PFSK-1 (cell line): Measurements from ENCODE around the gene EPHA7.

ENCODE experiments used
- FOXP2 ChIP-seq: optimal IDR thresholded peaks from 2 replicates; pipeline ENCODE3; 2011; ENCODE audit warnings: borderline replicate concordance, control low read depth, inconsistent platforms; ENCODE audit not compliant: insufficient read depth; ENCODE audit errors: extremely low read length, extremely low read depth
- POLR2AphosphoS5 ChIP-seq: IDR thresholded peaks from 2 replicates; pipeline ENCODE4 v1.6.1; 2012; ENCODE audit warnings: low read depth, mild to moderate bottlenecking, control low read depth, low read length, moderate library complexity
- SIN3A ChIP-seq: IDR thresholded peaks from 2 replicates; pipeline ENCODE4 v1.6.1; 2012; ENCODE audit warnings: mild to moderate bottlenecking, low read length, moderate library complexity, borderline replicate concordance; ENCODE audit not compliant: insufficient read depth
- TAF1 ChIP-seq: IDR thresholded peaks from 2 replicates; pipeline ENCODE4 v1.6.1; 2012; ENCODE audit warnings: low read length, control low read depth, borderline replicate concordance; ENCODE audit not compliant: insufficient read depth
- TF ChIP-seq, protein P1 (sequence below), 2 experiments: IDR thresholded peaks; 2 replicates each; pipeline versions ENCODE4 v1.6.1 to v1.8.0; 2011 to 2012; ENCODE audit warnings: low read depth in 2 of 2, low read length in 2 of 2, control low read depth in 1 of 2, inconsistent platforms in 1 of 2, mild to moderate bottlenecking in 1 of 2, moderate library complexity in 1 of 2; ENCODE audit not compliant: insufficient read depth in 1 of 2

DNA sequence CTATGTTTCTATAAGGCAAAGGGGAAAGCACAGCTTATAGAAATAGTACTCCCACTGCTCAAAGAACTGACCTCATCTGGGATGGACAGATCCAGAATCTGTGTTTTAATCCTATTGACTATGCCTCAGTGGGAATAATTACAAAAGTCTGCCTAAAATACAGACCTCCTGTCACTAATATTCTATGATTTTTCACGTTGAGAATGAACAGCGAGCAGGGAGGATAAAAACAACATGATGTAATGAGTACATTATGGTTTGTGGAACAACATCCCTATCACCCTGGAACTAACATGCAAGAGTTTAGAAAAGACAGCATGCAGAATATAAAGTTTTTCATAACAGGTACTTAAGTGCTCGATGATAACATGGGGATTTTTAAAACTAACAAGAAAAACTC lies 53.9 kb downstream of the EPHA7 start:
- TF ChIP-seq, protein P1, sequence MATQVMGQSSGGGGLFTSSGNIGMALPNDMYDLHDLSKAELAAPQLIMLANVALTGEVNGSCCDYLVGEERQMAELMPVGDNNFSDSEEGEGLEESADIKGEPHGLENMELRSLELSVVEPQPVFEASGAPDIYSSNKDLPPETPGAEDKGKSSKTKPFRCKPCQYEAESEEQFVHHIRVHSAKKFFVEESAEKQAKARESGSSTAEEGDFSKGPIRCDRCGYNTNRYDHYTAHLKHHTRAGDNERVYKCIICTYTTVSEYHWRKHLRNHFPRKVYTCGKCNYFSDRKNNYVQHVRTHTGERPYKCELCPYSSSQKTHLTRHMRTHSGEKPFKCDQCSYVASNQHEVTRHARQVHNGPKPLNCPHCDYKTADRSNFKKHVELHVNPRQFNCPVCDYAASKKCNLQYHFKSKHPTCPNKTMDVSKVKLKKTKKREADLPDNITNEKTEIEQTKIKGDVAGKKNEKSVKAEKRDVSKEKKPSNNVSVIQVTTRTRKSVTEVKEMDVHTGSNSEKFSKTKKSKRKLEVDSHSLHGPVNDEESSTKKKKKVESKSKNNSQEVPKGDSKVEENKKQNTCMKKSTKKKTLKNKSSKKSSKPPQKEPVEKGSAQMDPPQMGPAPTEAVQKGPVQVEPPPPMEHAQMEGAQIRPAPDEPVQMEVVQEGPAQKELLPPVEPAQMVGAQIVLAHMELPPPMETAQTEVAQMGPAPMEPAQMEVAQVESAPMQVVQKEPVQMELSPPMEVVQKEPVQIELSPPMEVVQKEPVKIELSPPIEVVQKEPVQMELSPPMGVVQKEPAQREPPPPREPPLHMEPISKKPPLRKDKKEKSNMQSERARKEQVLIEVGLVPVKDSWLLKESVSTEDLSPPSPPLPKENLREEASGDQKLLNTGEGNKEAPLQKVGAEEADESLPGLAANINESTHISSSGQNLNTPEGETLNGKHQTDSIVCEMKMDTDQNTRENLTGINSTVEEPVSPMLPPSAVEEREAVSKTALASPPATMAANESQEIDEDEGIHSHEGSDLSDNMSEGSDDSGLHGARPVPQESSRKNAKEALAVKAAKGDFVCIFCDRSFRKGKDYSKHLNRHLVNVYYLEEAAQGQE (IDR thresholded peaks at IDR 0.05; ENCODE audit: insufficient read depth in 1 of 2, low read depth in 2 of 2, low read length in 2 of 2), result no peak
- TF ChIP-seq TAF1 (no peak), POLR2AphosphoS5 (no peak), SIN3A (no peak), FOXP2 (no peak)
